GM18520 (cell line): ENCODE data around the gene OR7A10.
"Not testable (repeated sequence)": the region's sequence is repeated elsewhere in the genome, so short reads cannot be mapped to it uniquely, and the experiment has no call there.

Source experiments
- ATAC-seq: cut with Tn5 transposase; IDR thresholded peaks from one replicate; pipeline ENCODE4 v1.9.1; 2021; ENCODE audit not compliant: unreplicated experiment

Gene OR7A10

GRCh38 chr19:14795078-14795721 lies 53.5 kb downstream of the OR7A10 start:
- ATAC-seq = no peak

GRCh38 chr19:14792250-14792649 lies 56.5 kb downstream of the OR7A10 start:
- ATAC-seq = not testable (repeated sequence)
